Gastroesophageal sphincter (tissue), 4 donors: ENCODE data around the gene PRKCD. TPM values are rescaled to one million over a fixed set of nuclear protein-coding genes. Genes with fewer than 3 reads are reported as not detected.

ENCODE experiments used
- ATAC-seq: fragments of 150-250 bp; one replicate; pipeline ENCODE4 v1.9.1; 2016; ENCODE audit warnings: mild to moderate bottlenecking, moderate library complexity
- H3K27ac ChIP-seq, 4 donors: fragments of 200-600 bp; sonication (generic) in 3 of 4; 1 replicate in 3 of 4; 2 replicates in 1 of 4; pipeline ENCODE4 v1.5.1; 2016 to 2019
- H3K27me3 ChIP-seq: fragments of 200-600 bp; sonication (generic); one replicate; pipeline ENCODE4 v1.5.1; 2019
- H3K36me3 ChIP-seq, 2 donors: fragments of 200-600 bp; sonication (generic); one replicate each; pipeline ENCODE4 v1.5.1; 2019; ENCODE audit warnings: control low read depth in 1 of 2
- H3K4me1 ChIP-seq, 3 donors: fragments of 200-600 bp; sonication (generic); 1 replicate in 2 of 3; 2 replicates in 1 of 3; pipeline ENCODE4 v1.5.1; 2016 to 2019; ENCODE audit warnings: control low read depth in 2 of 3
- H3K4me3 ChIP-seq, 2 donors: fragments of 200-600 bp; sonication (generic); one replicate each; pipeline ENCODE4 v1.5.1; 2019; ENCODE audit warnings: mild to moderate bottlenecking in 1 of 2, moderate library complexity in 1 of 2
- H3K9me3 ChIP-seq, 3 donors: fragments of 200-600 bp; sonication (generic); one replicate each; pipeline ENCODE4 v1.5.1; 2017 to 2019; ENCODE audit warnings: control low read depth in 2 of 3
- CTCF ChIP-seq, 4 experiments: fragments of 200-600 bp in 2 of 4; fragments of 450-650 bp in 2 of 4; sonication (generic) in 1 of 4; IDR thresholded peaks; one replicate each; pipeline ENCODE4 v1.5.1; 2017 to 2019; ENCODE audit warnings: antibody characterized with exemption in 4 of 4, mild to moderate bottlenecking in 2 of 4, moderate library complexity in 2 of 4
- EP300 ChIP-seq: sonication (generic); formaldehyde crosslinking; IDR thresholded peaks from one replicate; pipeline ENCODE4 v1.6.1; 2017; ENCODE audit warnings: antibody characterized with exemption, mild to moderate bottlenecking
- POLR2A ChIP-seq, 2 donors: fragments of 450-650 bp; IDR thresholded peaks; one replicate each; pipeline ENCODE4 v1.6.1; 2017; ENCODE audit warnings: antibody characterized with exemption in 2 of 2, mild to moderate bottlenecking in 2 of 2, moderate library complexity in 1 of 2
- POLR2AphosphoS5 ChIP-seq: sonication (generic); formaldehyde crosslinking; IDR thresholded peaks from one replicate; pipeline ENCODE4 v1.6.1; 2017; ENCODE audit warnings: antibody characterized with exemption
- WGBS, 2 donors: methylation state at CpG; one replicate each; pipeline ENCODE4 v1.1.5; 2018; ENCODE audit warnings: low coverage in 1 of 2; 5-methylcytosine and 5-hydroxymethylcytosine counted together
- total RNA-seq, 4 donors: library from RNA; depleted of rRNA; stranded (reverse); fragments of >200 nt; gene quantifications; one replicate each; pipeline ENCODE4 v1.1.0, GENCODE V29; 2016

The PRKCD gene
- total RNA-seq, 4 donors from 2014 or later = 5.5 to 10.1 (median 7.6) TPM

GRCh38 chr3:53160061-53160659 is 849 bp upstream of the PRKCD start:
- Histone ChIP-seq H3K9me3 (no peaks in the 10 kb centered on the region), H3K27me3 (peaks cover 19% of the 10 kb centered on the region), H3K4me1 (peaks cover 0 to 58% (median 6%) of the 10 kb centered on the region in 3 donors), H3K36me3 (no peaks in the 10 kb centered on the region), H3K27ac (peak overlapping the region in 3 of 4 donors; percentile 85 to 90 (median 87)), H3K4me3 (peak overlapping the region; percentile 38 to 83)
- WGBS, 2 donors = 0 to 21% methylated on average over 2 to 3 of the region's 4 CpGs
- TF ChIP-seq EP300 = no peak
- no peak for ATAC-seq

DNA sequence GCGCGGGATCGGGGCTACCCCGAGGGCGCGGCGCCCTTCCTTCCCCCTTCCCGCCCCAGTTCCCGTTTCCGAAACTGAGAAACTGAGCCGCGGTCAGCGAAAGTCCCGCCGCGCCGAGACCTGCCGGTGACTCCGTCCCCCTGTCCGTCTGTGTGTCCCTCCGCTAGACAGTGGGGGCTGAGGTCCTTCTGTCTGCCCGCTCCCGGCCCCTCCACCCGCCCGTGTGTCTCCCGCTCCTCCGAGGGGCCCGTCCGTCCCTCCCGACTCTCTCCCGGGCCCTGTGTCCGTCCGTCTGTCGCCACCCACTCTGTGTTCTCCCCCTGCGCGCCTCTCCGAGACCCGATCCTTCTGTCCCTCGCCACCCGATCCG is 426 bp downstream of the PRKCD start:
- TF ChIP-seq POLR2AphosphoS5 (no peak), CTCF (IDR thresholded peaks at IDR 0.05) (no peak), POLR2A (IDR thresholded peaks at IDR 0.05) (no peak), EP300 (no peak)
- Histone ChIP-seq H3K36me3 (peaks cover 0 to 3% of the 10 kb centered on the region in 2 donors), H3K4me1 (peaks cover 0 to 67% (median 8%) of the 10 kb centered on the region in 3 donors), H3K27me3 (peaks cover 6% of the 10 kb centered on the region), H3K4me3 (peak overlapping the region; percentile 38 to 83), H3K27ac (peak overlapping the region; percentile 10 to 90 (median 86)), H3K9me3 (no peaks in the 10 kb centered on the region)
- 0% methylated on average over 4 to 19 of the region's 41 CpGs for WGBS, 2 donors
- no peak for ATAC-seq

DNA sequence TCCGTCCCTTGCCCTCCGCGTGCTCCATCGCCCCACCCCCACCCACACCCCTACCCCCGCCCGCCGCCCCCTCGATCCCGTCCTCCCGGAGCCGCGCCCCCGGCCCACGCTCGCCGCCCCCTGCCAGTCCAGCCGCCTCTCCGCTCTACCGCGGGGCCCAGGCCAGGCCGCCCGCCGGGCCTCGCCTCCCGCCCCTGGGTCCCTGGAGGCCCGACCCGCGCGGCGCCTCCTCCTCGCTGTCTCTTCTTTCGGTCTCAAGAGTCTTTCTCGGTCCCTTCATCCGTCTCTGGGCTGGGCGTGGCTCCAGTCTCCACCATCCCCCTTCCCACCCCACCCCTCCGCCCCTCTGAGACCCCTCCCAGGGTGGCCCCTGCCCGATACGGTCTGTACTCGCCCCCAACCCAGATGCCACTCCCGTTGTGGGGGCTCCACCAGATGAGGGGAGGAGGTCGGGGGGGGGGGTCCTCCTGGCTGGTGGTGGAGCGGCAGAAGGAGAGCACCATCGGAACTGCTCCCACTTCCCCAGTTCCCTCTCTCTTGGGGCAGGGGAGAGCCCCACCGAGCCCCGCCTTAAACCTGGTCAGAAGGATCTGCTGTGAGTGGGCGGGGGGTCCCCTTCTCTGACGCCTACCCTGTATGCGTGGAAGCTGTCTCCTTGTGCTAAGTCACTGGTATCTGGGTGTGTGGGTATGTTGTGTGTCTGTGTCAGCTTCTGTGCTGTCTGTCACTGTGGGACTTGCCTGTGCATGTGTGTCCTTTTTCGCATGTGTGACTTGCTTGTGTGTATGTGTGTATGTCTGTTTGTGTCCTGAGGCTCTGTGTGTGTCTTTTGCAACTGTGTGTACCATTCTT is 1.0 kb downstream of the PRKCD start:
- H3K27me3 ChIP-seq = peaks cover under 1% of the 10 kb centered on the region
- peak overlapping the region; percentile 10 to 90 (median 86) for H3K27ac ChIP-seq
- peaks cover 0 to 68% (median 14%) of the 10 kb centered on the region in 3 donors for H3K4me1 ChIP-seq
- H3K36me3 ChIP-seq = peaks cover 0 to 3% of the 10 kb centered on the region in 2 donors
- TF ChIP-seq POLR2AphosphoS5 = no peak
- WGBS, 2 donors = 0 to 49% methylated on average over 3 of the region's 49 CpGs
- no peaks in the 10 kb centered on the region for H3K9me3 ChIP-seq
- no peak for ATAC-seq
- peak overlapping the region; percentile 38 to 83 for H3K4me3 ChIP-seq

GRCh38 chr3:53162672-53163443 is 1.8 kb downstream of the PRKCD start:
- Histone ChIP-seq H3K4me3 (peak overlapping the region in 1 of 2 donors; percentile 83), H3K27ac (peak overlapping the region in 3 of 4 donors; percentile 85 to 90 (median 87)), H3K27me3 (no peaks in the 10 kb centered on the region), H3K4me1 (peaks cover 0 to 76% (median 22%) of the 10 kb centered on the region in 3 donors), H3K9me3 (no peaks in the 10 kb centered on the region), H3K36me3 (peaks cover 0 to 3% of the 10 kb centered on the region in 2 donors)
- ATAC-seq = no peak
- no peak for TF ChIP-seq POLR2A (IDR thresholded peaks at IDR 0.05)
- no peak for TF ChIP-seq CTCF (IDR thresholded peaks at IDR 0.05)
- no peak for TF ChIP-seq POLR2AphosphoS5
- TF ChIP-seq EP300 = no peak
- WGBS, 2 donors = 82% methylated on average over 10 of the region's 12 CpGs; no CpG with 5 or more reads in 1 of the 2 donors

DNA sequence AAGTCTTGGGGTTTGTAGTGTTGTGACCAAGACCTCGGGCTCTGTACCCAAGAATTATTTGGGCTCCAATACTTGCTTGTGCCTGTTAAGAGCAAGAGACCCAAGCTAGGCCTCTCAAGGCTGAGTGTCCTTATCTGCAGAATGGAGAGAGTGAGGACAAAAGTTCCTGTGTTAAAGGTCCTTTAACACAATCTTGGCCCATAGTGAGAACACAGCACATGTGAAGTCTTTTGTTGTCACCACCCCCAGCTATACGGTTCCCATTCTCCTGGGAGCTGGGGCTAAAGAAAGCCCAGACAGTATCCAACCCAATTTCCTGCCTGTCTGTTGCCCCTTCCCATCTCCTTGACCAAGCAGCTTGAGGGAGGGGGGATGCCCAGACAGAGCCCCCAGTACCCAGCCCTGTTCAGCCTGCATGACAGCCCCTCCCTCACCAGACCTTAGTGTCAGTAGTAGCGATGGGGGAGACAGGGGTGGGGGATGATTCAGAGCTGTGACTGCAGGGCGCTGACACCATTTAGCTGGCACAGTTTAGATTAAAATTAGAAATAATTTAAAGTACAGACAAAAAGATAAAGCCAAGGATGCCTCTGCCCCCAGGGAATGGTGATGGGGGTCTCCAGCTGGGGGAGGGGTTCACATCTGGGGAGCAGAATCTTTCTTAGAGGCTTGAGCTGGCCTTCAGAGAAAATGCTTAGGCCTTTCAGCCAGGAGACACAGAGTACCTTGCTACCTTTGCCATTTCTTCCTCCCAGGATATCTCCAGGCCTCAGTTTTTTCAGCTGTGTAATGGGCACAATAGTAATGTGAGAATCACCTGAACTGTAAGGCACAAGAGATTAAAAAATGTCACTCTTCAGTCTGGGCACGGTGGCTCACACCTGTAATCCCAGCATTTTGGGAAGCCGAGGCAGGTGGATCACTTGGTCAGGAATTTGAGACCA is 2.7 kb downstream of the PRKCD start:
- Histone ChIP-seq H3K36me3 (peaks cover 0 to 3% of the 10 kb centered on the region in 2 donors), H3K9me3 (no peaks in the 10 kb centered on the region), H3K27me3 (no peaks in the 10 kb centered on the region), H3K27ac (peak overlapping the region in 3 of 4 donors; percentile 85 to 90 (median 87)), H3K4me3 (no peak overlapping the region), H3K4me1 (peaks cover 0 to 80% (median 24%) of the 10 kb centered on the region in 3 donors)
- 64% methylated on average over 4 of the region's 6 CpGs; no CpG with 5 or more reads in 1 of the 2 donors for WGBS, 2 donors
- no peak for ATAC-seq
- TF ChIP-seq POLR2A (IDR thresholded peaks at IDR 0.05) (no peak), EP300 (no peak), CTCF (IDR thresholded peaks at IDR 0.05) (no peak), POLR2AphosphoS5 (no peak)
